GM12892 (cell line): ENCODE data around the gene CIDEB.

ENCODE experiments used
- POLR2A ChIP-seq: IDR thresholded peaks from 2 replicates; pipeline ENCODE4 v1.6.1; 2011; ENCODE audit warnings: low read depth, low read length, control low read depth
- POLR2AphosphoS5 ChIP-seq: IDR thresholded peaks from 2 replicates; pipeline ENCODE4 v1.6.1; 2011; ENCODE audit warnings: low read depth, low read length, control low read depth
- TAF1 ChIP-seq: IDR thresholded peaks from 2 replicates; pipeline ENCODE4 v1.6.1; 2011; ENCODE audit warnings: low read depth, mild to moderate bottlenecking, control low read depth, low read length, borderline replicate concordance

- no peak for TF ChIP-seq POLR2AphosphoS5
- no peak for TF ChIP-seq TAF1
- no peak for TF ChIP-seq POLR2A
Observed at GRCh38 chr14:24322672-24323071, 14.9 kb upstream of the CIDEB start.
